ENCODE measurements around the gene ADRB2.

- TF ChIP-seq, protein P1, sequence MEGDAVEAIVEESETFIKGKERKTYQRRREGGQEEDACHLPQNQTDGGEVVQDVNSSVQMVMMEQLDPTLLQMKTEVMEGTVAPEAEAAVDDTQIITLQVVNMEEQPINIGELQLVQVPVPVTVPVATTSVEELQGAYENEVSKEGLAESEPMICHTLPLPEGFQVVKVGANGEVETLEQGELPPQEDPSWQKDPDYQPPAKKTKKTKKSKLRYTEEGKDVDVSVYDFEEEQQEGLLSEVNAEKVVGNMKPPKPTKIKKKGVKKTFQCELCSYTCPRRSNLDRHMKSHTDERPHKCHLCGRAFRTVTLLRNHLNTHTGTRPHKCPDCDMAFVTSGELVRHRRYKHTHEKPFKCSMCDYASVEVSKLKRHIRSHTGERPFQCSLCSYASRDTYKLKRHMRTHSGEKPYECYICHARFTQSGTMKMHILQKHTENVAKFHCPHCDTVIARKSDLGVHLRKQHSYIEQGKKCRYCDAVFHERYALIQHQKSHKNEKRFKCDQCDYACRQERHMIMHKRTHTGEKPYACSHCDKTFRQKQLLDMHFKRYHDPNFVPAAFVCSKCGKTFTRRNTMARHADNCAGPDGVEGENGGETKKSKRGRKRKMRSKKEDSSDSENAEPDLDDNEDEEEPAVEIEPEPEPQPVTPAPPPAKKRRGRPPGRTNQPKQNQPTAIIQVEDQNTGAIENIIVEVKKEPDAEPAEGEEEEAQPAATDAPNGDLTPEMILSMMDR (IDR thresholded peaks at IDR 0.05) = no peak
- TF ChIP-seq EP300 (IDR thresholded peaks at IDR 0.05) = no peak
Observed at GRCh38 chr5:148861088-148861487, 34.7 kb downstream of the ADRB2 start.
